Thoracic aorta (tissue), 2 donors: ENCODE measurements around the gene RFTN2. TPM values are rescaled to one million over a fixed set of nuclear protein-coding genes. Genes with fewer than 3 reads are reported as not detected.
"Not testable (repeated sequence)": the region's sequence is repeated elsewhere in the genome, so short reads cannot be mapped to it uniquely, and the experiment has no call there.

Experiments used
- ATAC-seq: fragments of 150-250 bp; one replicate; pipeline ENCODE4 v1.8.0; 2017; ENCODE audit warnings: low read depth; ENCODE audit not compliant: insufficient number of reproducible peaks, low FRiP score
- DNase-seq: peaks from one replicate; pipeline ENCODE4 v3.0.0-alpha.2; 2020; ENCODE audit warnings: low spot score
- H3K27ac ChIP-seq, 2 donors: fragments of 200-600 bp; sonication (generic); 1 replicate in 1 of 2; 2 replicates in 1 of 2; pipeline ENCODE4 v1.5.1; 2016; ENCODE audit warnings: mild to moderate bottlenecking in 2 of 2, moderate library complexity in 2 of 2
- H3K27me3 ChIP-seq: fragments of 200-600 bp; sonication (generic); replicated peaks from 2 replicates; pipeline ENCODE4 v1.6.0; 2016; ENCODE audit warnings: mild to moderate bottlenecking; ENCODE audit not compliant: insufficient read depth
- H3K36me3 ChIP-seq: fragments of 200-600 bp; sonication (generic); one replicate; pipeline ENCODE4 v1.5.1; 2016
- H3K4me1 ChIP-seq, 2 donors: fragments of 200-600 bp; sonication (generic); 1 replicate in 1 of 2; 2 replicates in 1 of 2; pipeline versions ENCODE4 v1.5.1 to v1.6.0; 2016; ENCODE audit warnings: low read depth in 2 of 2, mild to moderate bottlenecking in 1 of 2; ENCODE audit not compliant: control insufficient read depth in 1 of 2
- H3K4me3 ChIP-seq: fragments of 200-600 bp; sonication (generic); 2 replicates; pipeline ENCODE4 v1.5.1; 2016; ENCODE audit warnings: mild to moderate bottlenecking
- H3K9me3 ChIP-seq: fragments of 200-600 bp; sonication (generic); 2 replicates; pipeline ENCODE4 v1.5.1; 2016
- total RNA-seq, 2 donors: library from RNA; depleted of rRNA; stranded (reverse); fragments of >200 nt; gene quantifications; one replicate each; pipeline versions ENCODE4 v1.1.0 to v1.2.3, GENCODE V29; 2016
- TF ChIP-seq, protein P1 (sequence below): fragments of 200-600 bp; sonication (generic); IDR thresholded peaks from one replicate; pipeline ENCODE4 v1.5.1; 2019; ENCODE audit warnings: antibody characterized with exemption

The RFTN2 gene
- total RNA-seq = 10 to 100 TPM in 1 of 2 donors, 1 to 10 TPM in 1; 9.3 to 18.9 TPM

- ATAC-seq = no peak
- peak within 1 kb of the TSS; percentile 84 for H3K4me3 ChIP-seq
Measured at GRCh38 chr2:197675246-197675645, at the start of gene RFTN2. Gene RFTN2, minus strand, starts transcription at chr2:197675587. Its CDS starts 129 bp downstream, at chr2:197675458.

GRCh38 chr2:197717863-197718262 lies 42.5 kb upstream of the RFTN2 start:
- no peaks in the 10 kb centered on the region for H3K4me1 ChIP-seq
- no peak for ATAC-seq
- no peaks in the 10 kb centered on the region for H3K9me3 ChIP-seq
- H3K27me3 ChIP-seq = no peaks in the 10 kb centered on the region
- TF ChIP-seq, protein P1, sequence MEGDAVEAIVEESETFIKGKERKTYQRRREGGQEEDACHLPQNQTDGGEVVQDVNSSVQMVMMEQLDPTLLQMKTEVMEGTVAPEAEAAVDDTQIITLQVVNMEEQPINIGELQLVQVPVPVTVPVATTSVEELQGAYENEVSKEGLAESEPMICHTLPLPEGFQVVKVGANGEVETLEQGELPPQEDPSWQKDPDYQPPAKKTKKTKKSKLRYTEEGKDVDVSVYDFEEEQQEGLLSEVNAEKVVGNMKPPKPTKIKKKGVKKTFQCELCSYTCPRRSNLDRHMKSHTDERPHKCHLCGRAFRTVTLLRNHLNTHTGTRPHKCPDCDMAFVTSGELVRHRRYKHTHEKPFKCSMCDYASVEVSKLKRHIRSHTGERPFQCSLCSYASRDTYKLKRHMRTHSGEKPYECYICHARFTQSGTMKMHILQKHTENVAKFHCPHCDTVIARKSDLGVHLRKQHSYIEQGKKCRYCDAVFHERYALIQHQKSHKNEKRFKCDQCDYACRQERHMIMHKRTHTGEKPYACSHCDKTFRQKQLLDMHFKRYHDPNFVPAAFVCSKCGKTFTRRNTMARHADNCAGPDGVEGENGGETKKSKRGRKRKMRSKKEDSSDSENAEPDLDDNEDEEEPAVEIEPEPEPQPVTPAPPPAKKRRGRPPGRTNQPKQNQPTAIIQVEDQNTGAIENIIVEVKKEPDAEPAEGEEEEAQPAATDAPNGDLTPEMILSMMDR = no peak
- H3K27ac ChIP-seq = no peak overlapping the region
- no peak for DNase-seq
- H3K36me3 ChIP-seq = no peaks in the 10 kb centered on the region
- no peak overlapping the region for H3K4me3 ChIP-seq

More at GRCh38 chr2:197675246-197675645, at the start of gene RFTN2:
- Histone ChIP-seq H3K9me3 (no peaks in the 10 kb centered on the region), H3K4me1 (peaks cover 0 to 22% of the 10 kb centered on the region in 2 donors), H3K36me3 (no peaks in the 10 kb centered on the region), H3K27ac (peak within 1 kb of the TSS; percentile 80 to 87), H3K27me3 (no peaks in the 10 kb centered on the region)
- no peak for DNase-seq
- TF ChIP-seq, protein P1 = no peak

DNA sequence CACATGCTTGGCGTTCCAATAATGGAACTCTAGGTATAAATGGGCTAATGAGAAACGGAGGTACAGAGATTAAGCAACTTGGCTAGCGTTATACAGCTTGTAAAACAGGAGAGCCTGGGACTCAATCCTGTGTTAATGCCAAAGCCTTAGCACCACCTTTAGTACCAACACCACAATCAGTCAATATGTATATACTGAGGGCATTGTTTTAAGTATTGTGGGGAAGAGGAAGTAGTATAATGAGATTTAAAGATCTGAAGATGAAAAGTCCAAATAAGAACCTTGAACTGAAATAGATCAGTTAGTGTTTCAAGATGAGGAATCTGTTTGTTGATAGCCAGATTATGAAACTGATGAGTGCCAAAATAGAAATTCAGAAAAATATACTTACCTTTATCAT lies 37.9 kb upstream of the RFTN2 start:
- H3K36me3 ChIP-seq = no peaks in the 10 kb centered on the region
- no peak for ATAC-seq
- H3K27ac ChIP-seq = no peak overlapping the region
- no peaks in the 10 kb centered on the region for H3K27me3 ChIP-seq
- H3K4me3 ChIP-seq = no peak overlapping the region
- no peaks in the 10 kb centered on the region for H3K9me3 ChIP-seq
- DNase-seq = no peak
- TF ChIP-seq, protein P1 = no peak
- H3K4me1 ChIP-seq = peaks cover 3 to 8% of the 10 kb centered on the region in 2 donors

DNA sequence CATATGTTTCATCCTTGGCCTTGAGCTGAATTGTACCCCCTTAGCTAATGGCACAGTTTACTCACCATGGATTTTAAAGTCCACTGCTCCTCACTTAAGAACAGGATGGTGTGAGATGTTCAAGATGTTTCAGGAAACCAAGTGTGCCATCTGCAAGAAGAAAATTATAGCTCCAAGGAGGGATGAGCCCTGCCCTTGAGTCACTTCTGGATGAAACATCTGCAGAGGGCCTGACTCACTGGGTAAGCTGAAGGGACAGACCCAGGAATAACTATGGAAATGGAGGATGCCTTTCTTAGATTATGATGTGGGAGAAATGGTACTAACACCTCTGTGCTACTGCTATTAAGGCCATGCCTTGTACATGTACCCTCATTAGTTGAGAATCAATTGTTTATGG lies 36.2 kb upstream of the RFTN2 start:
- Histone ChIP-seq H3K4me1 (peaks cover 19 to 25% of the 10 kb centered on the region in 2 donors), H3K27ac (no peak overlapping the region), H3K36me3 (no peaks in the 10 kb centered on the region), H3K9me3 (no peaks in the 10 kb centered on the region), H3K27me3 (no peaks in the 10 kb centered on the region), H3K4me3 (no peak overlapping the region)
- TF ChIP-seq, protein P1 = no peak
- ATAC-seq (no peak), DNase-seq (no peak)

DNA sequence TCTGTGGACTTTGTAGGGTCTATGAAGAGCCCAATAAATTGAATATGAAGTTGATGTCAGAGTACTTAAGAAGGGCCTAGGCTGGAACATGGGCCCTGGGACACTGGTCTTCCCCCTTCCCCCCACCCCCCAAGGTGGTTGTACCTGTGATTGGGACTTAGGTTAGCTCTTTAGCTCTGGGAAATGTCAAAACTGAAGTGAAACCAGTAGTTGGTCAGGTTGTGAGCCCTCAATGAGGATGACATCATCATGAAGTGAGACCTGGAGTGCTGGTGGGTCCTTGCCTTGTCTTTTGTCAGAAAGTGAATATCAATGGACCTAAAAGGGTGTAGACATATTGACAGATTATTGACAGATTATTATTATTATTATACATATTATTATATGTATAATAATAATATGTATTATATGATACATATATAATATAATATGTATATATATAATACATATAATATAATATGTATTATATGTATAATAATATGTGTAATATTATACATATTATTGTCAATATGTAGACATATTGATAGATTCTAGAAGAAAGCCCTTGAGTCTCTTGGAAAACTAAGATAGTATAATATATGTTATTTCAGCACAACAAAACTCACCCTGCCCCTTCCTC lies 35.1 kb upstream of the RFTN2 start:
- TF ChIP-seq, protein P1 = no peak
- H3K36me3 ChIP-seq = no peaks in the 10 kb centered on the region
- H3K27ac ChIP-seq = no peak overlapping the region
- peaks cover 24 to 32% of the 10 kb centered on the region in 2 donors for H3K4me1 ChIP-seq
- ATAC-seq (no peak), DNase-seq (no peak)
- no peak overlapping the region for H3K4me3 ChIP-seq
- H3K9me3 ChIP-seq = no peaks in the 10 kb centered on the region
- H3K27me3 ChIP-seq = no peaks in the 10 kb centered on the region

GRCh38 chr2:197709140-197709539 lies 33.8 kb upstream of the RFTN2 start:
- peaks cover 27 to 32% of the 10 kb centered on the region in 2 donors for H3K4me1 ChIP-seq
- not testable (repeated sequence) for ATAC-seq, DNase-seq

More at GRCh38 chr2:197709140-197709539, 33.8 kb upstream of the RFTN2 start:
- H3K4me3 ChIP-seq = peak overlapping the region; percentile 22
- H3K36me3 ChIP-seq, H3K9me3 ChIP-seq, H3K27me3 ChIP-seq, H3K27ac ChIP-seq: not testable (repeated sequence)
